HG02798 (cell line): Measurements from ENCODE around the gene HTT-AS.
"Not testable (repeated sequence)": the region's sequence is repeated elsewhere in the genome, so short reads cannot be mapped to it uniquely, and the experiment has no call there.

ENCODE experiments used
- ATAC-seq: cut with Tn5 transposase; IDR thresholded peaks from one replicate; pipeline ENCODE4 v1.9.1; 2021; ENCODE audit warnings: mild to moderate bottlenecking; ENCODE audit not compliant: unreplicated experiment, poor library complexity

HTT-AS gene

DNA sequence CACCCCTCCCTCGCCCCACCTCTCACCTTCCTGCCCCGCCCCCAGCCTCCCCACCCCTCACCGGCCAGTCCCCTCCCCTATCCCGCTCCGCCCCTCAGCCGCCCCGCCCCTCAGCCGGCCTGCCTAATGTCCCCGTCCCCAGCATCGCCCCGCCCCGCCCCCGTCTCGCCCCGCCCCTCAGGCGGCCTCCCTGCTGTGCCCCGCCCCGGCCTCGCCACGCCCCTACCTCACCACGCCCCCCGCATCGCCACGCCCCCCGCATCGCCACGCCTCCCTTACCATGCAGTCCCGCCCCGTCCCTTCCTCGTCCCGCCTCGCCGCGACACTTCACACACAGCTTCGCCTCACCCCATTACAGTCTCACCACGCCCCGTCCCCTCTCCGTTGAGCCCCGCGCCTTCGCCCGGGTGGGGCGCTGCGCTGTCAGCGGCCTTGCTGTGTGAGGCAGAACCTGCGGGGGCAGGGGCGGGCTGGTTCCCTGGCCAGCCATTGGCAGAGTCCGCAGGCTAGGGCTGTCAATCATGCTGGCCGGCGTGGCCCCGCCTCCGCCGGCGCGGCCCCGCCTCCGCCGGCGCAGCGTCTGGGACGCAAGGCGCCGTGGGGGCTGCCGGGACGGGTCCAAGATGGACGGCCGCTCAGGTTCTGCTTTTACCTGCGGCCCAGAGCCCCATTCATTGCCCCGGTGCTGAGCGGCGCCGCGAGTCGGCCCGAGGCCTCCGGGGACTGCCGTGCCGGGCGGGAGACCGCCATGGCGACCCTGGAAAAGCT is at the start of gene HTT-AS, which contains the start of gene HTT:
TSS of gene HTT-AS (minus strand) at position 461 of the 768 bp plus-strand sequence.
TSS of gene HTT (plus strand) at position 604 of the 768 bp plus-strand sequence. CDS start at position 749, 145 bp downstream.
- peak; percentile 86 for ATAC-seq

DNA sequence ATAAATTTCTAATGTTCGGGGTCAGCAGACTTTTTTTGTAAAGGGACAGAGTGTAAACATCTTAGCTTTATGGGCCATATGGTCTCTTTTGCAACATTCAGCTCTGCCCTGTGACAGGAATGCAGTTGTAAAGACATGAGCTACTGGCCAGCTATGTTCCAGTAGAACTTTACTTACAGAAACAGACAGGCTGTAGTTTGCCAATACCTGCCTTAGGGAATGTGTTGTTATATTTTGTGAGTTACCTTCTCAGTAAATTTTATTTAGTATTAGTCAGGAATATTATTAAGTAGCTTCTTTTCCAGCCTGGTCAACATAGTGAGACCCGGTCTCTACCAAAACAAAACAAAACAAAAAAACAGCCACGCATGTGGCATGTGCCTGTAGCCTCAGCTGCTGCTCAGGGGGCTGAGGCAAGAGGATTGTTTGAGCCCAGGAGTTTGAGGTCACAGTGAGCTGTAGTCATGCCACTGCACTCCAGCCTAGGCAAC is 48.9 kb upstream of the HTT-AS start:
- no peak for ATAC-seq

DNA sequence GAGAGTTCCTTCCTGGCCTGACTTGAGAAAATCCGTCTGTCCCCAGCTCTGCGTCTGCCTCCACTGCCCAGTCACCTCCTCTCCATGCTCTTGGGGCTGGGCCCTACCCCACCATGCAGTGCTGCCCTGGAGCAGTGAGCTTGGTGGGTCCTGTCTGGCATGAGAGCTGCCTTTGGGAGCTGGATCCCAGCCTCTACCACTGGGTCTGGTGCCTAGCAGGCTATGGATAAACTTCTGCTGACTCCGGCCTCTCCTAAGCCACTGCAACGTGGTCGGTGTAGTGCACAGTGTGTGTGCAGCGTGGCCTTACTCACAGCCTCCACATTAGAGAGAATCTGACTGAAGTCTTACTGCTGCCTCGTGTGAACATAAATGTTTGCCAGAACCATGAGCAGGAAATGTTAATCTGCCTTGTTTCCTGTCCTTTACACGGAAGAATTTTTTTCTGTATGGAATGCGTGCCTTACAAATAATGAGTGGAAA is 47.8 kb upstream of the HTT-AS start:
- no peak for ATAC-seq

DNA sequence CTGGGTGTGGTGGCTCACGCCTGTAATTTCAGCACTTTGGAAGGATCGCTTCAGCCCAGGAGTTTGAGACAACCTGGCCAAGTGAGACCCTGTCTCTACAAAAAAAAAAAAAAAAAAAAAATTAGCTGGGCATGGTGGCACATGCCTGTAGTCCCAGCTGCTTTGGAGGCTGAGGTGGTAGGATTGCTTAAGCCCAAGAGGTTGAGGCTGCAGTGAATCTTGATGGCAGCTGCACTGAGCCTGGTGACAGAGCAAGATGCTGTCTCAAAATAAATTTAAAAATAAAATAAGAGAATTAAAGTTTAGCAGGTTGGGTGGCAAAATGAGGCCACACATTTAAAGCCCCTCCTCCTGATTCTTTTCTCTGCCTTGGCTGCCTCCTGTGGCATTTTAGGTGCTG is 47.3 kb upstream of the HTT-AS start:
- no peak for ATAC-seq

DNA sequence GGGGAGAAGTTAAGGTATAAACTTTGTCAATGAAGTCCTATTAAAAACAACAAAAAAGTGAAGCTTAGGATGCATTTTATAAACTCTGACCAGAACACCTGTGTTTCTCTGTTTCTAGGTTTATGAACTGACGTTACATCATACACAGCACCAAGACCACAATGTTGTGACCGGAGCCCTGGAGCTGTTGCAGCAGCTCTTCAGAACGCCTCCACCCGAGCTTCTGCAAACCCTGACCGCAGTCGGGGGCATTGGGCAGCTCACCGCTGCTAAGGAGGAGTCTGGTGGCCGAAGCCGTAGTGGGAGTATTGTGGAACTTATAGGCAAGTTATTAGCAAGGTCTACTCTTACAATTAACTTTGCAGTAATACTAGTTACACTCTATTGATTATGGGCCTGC is 46.8 kb upstream of the HTT-AS start:
- ATAC-seq = no peak

DNA sequence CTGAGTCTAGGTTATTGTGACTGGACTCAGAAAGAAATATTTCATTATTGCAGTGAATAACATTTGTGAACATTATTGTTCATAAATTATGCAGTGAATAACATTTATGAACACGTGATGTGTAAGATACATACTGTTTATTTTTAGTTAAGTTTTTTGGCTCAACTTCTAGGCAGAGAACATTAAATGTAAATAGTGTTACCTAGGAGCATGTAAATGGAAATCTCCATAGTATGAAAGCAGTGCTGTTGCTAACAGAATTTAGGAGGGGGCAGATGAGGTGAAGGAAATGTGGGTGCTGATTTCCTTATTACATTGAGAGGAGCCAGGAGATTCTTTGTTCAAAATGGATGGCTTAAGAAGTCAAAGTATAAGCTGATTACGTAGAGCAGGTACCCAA is 45.1 kb upstream of the HTT-AS start:
- no peak for ATAC-seq

DNA sequence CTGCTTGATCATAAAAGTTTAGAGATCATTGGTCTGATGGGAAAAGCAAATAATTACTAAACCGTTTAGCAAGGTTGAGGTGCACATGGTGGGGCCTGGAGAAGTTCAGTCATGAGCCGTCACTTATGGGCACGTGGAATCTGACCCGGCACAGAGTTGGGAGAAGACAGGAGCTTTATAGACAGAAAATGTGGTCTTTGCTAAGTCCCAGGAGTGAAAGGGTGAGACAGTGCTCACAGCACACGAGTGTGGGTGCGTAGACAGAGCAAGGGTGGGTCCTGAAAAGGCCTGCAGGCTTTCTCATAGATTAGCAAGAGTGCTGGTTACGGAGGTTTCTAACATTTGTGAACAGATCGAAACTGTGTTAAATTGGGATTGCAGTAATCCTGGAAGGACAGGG is 44.0 kb upstream of the HTT-AS start:
- ATAC-seq = no peak

DNA sequence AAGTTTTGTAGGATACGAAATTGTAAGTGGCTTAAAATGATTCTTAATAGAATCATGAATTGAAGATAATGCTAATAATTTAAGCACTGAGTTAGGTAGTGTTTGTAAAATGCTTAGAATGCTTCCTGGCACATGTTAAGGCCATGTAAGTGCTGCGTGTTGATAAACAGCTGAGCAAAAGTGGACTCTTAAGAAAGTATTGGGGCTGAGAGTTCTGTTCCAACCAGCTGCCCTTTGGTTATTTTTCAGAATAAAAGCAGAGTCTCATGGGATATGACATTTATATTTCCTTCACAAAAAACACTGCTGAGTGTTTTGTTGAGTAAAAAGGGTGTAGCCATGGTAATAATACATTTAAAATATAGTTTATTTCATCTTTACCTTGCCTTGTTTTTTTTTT is 42.6 kb upstream of the HTT-AS start:
- no peak for ATAC-seq

DNA sequence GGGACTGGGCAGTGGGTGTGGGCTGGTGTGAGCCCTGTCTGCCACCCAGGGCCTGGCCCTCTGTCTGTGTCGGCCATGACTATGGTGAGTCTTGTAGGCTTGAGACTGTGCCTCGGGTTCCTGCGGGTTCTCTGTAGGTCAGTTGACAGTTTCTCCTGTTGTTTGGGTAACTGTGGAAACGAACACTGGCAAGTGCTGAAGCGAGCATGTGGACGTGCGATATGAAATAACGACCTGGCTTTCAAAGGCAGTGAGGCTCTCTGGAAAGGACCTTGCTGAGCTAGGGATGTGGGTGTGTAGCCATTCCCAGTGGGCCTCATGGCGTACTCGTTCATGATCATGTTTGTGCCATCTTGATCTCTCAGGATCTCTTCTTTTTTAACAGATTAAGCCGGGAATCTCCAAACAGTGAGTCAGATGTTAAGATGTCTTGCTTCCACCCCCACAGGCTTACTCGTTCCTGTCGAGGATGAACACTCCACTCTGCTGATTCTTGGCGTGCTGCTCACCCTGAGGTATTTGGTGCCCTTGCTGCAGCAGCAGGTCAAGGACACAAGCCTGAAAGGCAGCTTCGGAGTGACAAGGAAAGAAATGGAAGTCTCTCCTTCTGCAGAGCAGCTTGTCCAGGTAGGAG is 41.4 kb upstream of the HTT-AS start:
- no peak for ATAC-seq

DNA sequence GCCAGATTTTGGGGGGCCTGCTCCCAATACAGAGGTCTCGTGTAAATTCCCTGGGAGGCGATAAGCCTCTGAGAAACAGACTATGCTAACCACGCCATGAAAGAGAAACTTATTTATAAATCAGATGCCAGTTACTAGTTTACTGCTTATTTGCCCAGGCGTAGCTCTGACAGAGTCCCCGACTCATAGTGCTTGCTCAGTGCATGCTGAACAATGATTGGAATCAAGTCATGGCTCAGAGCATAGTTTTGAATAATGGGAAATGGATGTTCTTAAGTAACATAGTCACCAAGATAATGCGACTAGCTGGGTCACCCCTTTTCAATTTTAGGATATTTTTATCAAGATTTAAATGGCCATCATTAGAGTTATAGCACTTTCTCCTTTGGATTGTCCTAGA is 40.0 kb upstream of the HTT-AS start:
- no peak for ATAC-seq

DNA sequence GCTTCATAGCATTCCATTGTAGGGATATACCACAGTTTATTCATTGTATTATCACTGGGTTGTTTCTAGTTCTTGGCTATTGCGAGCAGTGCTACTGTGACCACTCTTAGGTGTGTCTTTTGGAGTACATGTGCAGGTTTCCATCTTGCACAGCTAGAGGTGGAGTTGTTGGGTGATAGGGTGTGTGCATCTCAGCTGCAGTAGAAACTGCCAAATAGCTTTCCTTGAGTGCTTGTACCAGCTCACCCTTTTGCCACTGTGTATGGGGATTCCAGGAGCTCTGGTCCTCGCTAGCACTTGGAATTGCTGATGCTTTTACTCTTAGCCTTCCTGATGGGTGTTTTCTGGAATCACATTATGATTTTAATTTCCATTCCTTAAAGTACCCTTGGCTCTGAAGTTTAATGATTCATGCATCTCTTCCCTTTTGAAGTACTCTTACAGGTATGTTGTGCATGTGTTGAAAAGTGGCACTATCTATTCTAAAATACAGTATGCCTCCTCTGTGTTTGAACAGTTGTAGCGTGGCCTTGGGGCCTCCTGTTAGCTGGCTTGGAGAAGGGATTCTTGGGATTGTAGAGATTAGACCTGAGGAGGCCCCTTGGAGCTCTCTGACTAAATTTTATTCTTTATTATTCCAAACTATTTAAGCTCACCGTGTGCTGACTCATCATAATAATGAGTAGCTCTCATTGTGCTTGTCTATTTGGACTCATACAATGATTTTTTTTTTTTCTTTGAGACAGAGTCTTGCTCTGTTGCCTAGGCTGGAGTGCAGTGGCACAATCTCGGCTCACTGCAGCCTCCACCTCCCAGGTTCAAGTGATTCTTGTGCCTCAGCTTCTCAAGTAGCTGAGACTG is 38.5 kb upstream of the HTT-AS start:
- no peak for ATAC-seq

DNA sequence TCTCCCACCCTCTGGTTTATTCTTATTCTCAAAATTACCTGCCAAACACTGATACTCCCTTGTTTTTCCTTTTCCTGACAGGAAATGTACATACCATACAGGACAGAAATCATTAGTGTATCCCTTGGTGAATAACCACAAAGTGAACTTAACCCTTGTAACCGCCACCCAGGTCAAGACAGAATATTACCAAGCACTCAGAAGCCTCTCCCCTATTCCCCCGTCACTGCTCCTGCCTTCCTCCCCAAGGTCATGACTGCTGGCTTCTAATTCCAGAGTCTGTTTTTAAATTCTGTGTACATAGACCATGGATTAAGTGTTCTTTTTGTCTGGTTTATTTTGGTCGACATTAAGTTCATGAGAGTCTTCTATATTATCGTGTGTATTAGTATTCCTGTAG is 37.9 kb upstream of the HTT-AS start:
- no peak for ATAC-seq

DNA sequence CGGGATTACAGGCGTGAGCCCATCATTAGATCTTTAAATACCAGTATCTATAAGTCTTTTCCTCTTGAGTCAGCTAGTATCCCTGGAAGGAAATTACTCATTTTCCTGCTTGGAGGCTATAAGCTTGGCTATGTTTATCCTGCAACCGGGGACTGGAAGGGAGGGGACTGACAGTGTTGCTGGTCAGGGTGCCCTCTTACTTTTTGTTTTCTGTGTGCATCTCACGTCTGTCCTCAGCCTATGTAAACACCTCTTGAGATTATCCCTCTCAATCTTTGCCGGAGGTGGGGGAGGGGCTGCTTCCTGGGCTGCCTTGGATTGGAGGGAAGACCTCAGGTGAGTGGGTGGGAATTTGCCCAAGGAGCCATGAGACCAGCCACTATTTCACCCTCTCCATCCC is 37.1 kb upstream of the HTT-AS start:
- ATAC-seq = no peak

DNA sequence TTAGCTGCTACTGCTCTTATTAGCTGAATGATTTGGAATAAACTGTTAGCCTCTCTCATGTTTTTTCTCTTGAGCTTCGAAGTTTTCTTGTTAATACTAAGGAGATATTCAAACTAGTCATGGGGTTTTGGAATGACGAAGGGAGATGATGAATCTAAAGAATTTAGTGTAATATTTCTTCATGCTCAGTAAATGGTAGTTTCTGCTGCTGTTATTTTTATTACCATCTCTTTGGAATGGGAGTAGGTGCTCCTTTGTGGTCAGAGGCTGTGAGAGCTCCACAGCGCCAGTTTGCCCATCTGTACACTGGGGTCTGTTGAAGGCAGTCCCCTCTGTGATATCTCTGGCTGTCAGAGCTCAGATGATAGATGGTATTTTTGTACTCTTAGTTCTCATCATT is 33.9 kb upstream of the HTT-AS start:
- no peak for ATAC-seq

DNA sequence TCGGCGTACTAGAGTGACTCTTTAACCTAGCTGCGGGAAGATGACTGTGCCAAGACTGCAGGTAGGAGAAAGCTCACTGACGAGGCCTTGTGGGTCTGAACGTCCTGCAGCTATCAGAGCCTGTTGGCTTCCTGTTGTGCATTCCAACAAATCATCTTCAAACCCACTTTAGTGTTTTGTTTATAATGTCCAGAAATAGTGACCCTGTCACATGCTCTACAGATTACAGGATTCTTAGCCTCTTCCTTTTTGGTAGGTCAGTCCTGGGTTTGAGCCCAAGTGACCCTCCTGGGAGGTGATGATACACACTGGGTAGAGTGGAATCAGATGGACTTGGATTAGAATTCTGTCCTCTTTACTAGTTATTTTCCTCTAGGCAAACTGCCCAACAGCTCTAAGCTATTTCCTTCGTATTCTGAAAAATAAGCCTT is 33.4 kb upstream of the HTT-AS start:
- no peak for ATAC-seq

DNA sequence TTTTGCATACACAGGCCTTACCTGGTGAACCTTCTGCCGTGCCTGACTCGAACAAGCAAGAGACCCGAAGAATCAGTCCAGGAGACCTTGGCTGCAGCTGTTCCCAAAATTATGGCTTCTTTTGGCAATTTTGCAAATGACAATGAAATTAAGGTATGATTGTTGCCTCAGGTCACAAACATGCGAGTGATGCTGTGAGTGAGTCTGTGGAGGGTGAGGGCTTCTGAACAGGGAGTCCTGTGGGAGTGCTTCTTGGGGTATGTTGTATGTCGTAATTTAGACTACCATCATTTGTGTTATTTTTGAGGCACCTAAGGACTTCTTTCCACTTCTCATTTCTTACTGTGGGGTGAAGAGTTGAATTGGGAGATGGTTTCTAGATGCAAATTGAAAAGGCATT is 32.9 kb upstream of the HTT-AS start:
- no peak for ATAC-seq

DNA sequence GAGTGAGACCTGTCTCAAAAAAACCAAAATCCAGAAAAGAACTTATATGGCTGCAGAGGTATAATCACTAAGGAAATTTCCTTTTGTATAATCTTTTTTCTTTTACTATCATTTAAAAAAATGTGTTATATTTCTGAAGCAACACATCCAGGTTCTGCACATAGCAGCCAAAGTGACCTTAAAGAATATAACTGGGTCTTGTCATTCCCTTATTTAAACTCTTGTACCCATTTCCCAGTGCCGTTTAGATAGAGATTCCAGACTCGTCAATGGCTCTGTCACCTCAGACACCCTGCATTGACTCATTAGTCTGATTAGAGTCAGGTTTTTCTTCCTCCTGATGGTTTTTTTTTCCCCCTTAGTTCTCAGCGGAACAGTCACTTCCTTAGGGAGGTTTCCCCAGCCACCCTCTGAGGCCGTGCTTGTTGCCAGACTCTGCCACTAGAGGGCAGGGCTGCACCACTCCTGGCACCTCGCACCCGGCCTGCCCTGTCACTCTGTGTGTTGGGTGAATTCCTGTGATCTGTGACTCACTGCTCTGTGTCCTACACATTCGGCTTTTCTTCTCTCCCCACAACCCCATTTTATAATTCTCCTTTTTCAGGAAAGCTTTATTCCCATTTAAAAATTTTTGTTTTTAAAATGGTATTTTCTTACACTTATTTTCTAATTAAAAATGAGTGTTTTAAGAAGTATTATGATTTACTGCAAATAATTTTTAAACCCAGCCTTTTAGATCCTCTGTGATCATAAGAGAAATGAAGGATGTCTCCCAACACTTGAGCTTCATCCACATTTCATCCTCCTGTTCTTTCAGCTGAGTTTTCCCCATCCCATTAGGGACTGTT is 32.2 kb upstream of the HTT-AS start:
- ATAC-seq = peak; percentile 98

DNA sequence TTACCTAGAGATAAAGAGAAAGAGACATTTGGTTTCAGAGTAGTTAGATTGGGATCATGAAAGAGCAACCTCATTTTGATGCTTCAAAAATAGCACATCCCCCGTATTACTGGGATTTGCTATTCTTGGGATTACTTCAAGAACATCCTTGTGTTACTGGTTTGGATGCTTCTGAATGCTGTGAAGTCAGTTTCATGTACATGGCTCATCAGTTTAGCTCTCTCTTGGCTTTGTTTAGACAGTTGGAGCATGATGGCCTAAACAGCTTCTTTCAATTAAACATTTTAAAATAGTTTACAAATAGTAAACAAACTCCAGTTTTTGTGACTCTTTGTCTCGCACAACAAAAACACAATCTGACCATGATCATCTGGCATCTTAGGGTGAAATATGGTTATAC is 24.0 kb upstream of the HTT-AS start:
- no peak for ATAC-seq

DNA sequence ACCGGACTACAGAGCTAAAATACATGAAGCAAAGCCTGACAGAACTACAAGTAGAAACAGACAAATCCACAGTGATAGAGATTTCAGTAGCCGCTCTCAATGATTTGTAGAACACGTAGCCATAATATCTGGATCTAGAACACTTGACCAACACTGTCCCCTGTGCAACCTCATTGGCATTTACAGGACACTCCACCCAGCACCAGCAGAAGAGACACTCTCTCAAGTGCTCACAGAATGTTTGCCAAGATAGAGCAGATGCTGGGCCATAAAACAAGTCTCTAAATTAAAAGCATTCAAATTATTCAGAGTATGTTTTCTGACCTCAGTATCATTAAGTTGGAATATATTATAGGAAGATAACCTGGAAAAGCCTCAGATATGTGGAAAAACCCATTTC is 21.9 kb upstream of the HTT-AS start:
- no peak for ATAC-seq

DNA sequence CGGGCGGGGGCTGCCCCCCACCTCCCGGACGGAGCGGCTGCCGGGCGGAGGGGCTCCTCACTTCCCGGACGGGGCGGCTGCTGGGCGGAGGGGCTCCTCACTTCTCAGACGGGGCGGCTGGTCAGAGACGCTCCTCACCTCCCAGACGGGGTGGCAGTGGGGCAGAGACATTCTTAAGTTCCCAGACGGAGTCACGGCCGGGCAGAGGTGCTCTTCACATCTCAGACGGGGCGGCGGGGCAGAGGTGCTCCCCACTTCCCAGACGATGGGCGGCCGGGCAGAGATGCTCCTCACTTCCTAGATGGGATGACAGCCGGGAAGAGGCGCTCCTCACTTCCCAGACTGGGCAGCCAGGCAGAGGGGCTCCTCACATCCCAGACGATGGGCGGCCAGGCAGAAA is 20.4 kb upstream of the HTT-AS start:
- ATAC-seq = not testable (repeated sequence)
